Mammary epithelial cell (primary cell): ENCODE results near the gene RBM43.

Experiments
- CTCF ChIP-seq, 2 donors: IDR thresholded peaks in 1 of 2; conservative IDR thresholded peaks in 1 of 2; 2 replicates each; pipeline ENCODE4 v1.5.1; 2011 to 2012; ENCODE audit warnings: inconsistent platforms in 2 of 2, low read length in 2 of 2, mild to moderate bottlenecking in 2 of 2, control low read depth in 1 of 2, low read depth in 1 of 2; ENCODE audit not compliant: insufficient read depth in 1 of 2; ENCODE audit errors: extremely low read depth in 1 of 2
- EZH2 ChIP-seq: IDR thresholded peaks from 2 replicates; pipeline ENCODE4 v1.6.1; 2012; ENCODE audit warnings: low read length, inconsistent platforms, borderline replicate concordance

- TF ChIP-seq CTCF (conservative IDR thresholded peaks at IDR 0.05 in 1 of 2, IDR thresholded peaks at IDR 0.05 in 1 of 2; ENCODE audit: extremely low read depth in 1 of 2, insufficient read depth in 1 of 2, low read depth in 1 of 2, low read length in 2 of 2) (no peak), EZH2 (no peak)
Measured at GRCh38 chr2:151205571-151205970, 56.1 kb downstream of the RBM43 start.
